Activated naive CD4-positive, alpha-beta T cell treated with anti-CD3 and anti-CD28 coated beads, Interleukin-2, amount 50 U/mL, for 72 hours (primary cell): ENCODE results near the gene MTMR12. TPM values are rescaled to one million over a fixed set of nuclear protein-coding genes. Genes with fewer than 3 reads are reported as not detected.
"Not testable (repeated sequence)": the region's sequence is repeated elsewhere in the genome, so short reads cannot be mapped to it uniquely, and the experiment has no call there.

Experiments used
- ATAC-seq, 2 donors: fragments of 150-1000 bp; cut with Tn5 transposase; 2 replicates each; pipeline ENCODE4 v1.10.0; 2021; ENCODE audit warnings: mild to moderate bottlenecking in 2 of 2, moderate library complexity in 2 of 2
- DNase-seq, 2 donors: peaks; one replicate each; pipeline ENCODE4 v3.0.0; 2021 to 2022; ENCODE audit warnings: low spot score in 2 of 2
- H3K27ac Mint-ChIP-seq, 2 donors: one replicate each; pipeline ENCODE4 v1.8.0; 2022; ENCODE audit warnings: mild to moderate bottlenecking in 2 of 2, mixed read lengths in 2 of 2
- H3K36me3 Mint-ChIP-seq, 2 donors: one replicate each; pipeline ENCODE4 v1.8.0; 2022; ENCODE audit warnings: mixed read lengths in 2 of 2
- H3K9me3 Mint-ChIP-seq, 2 donors: one replicate each; pipeline ENCODE4 v1.8.0; 2022; ENCODE audit warnings: mixed read lengths in 2 of 2
- total RNA-seq, 2 donors: library from RNA; stranded (reverse); gene quantifications; one replicate each; pipeline ENCODE4 v1.2.3, GENCODE V29; 2022

The MTMR12 gene
- total RNA-seq, 2 donors from 2014 or later: 13.3 to 24.8 TPM

- H3K27ac Mint-ChIP-seq, ATAC-seq, DNase-seq, H3K9me3 Mint-ChIP-seq: not testable (repeated sequence)
- H3K36me3 Mint-ChIP-seq: peaks cover 7 to 41% of the 10 kb centered on the region in 2 donors
These were observed 22.8 kb downstream of the MTMR12 start for GRCh38 chr5:32289986-32290385.

GRCh38 chr5:32288135-32288534 lies 24.6 kb downstream of the MTMR12 start:
- not testable (repeated sequence) for DNase-seq
- peaks cover 0 to 26% of the 10 kb centered on the region in 2 donors for H3K36me3 Mint-ChIP-seq

GRCh38 chr5:32287525-32287924 lies 25.2 kb downstream of the MTMR12 start:
- not testable (repeated sequence) for DNase-seq, ATAC-seq, H3K9me3 Mint-ChIP-seq, H3K27ac Mint-ChIP-seq
- H3K36me3 Mint-ChIP-seq: peaks cover 0 to 22% of the 10 kb centered on the region in 2 donors

More at GRCh38 chr5:32288135-32288534, 24.6 kb downstream of the MTMR12 start:
- not testable (repeated sequence) for H3K27ac Mint-ChIP-seq, ATAC-seq, H3K9me3 Mint-ChIP-seq

- Mint-ChIP-seq H3K36me3 (peaks cover 0 to 25% of the 10 kb centered on the region in 2 donors), H3K9me3 (peaks cover 0 to 3% of the 10 kb centered on the region in 2 donors), H3K27ac (peak overlapping the region; percentile 22 to 74)
- ATAC-seq (no peak), DNase-seq (no peak)
These were observed 27.1 kb downstream of the MTMR12 start for GRCh38 chr5:32285510-32286138.

GRCh38 chr5:32283539-32284377 lies 29.0 kb downstream of the MTMR12 start:
- peak; percentile 88 to 89 for ATAC-seq
- Mint-ChIP-seq H3K36me3 (peaks cover 0 to 28% of the 10 kb centered on the region in 2 donors), H3K27ac (peak overlapping the region in 1 of 2 donors; percentile 13), H3K9me3 (peaks cover 0 to 3% of the 10 kb centered on the region in 2 donors)
- peak in 1 of 2 donors; percentile 33 for DNase-seq

GRCh38 chr5:32283061-32283460 lies 29.7 kb downstream of the MTMR12 start:
- no peak for ATAC-seq
- Mint-ChIP-seq H3K36me3 (peaks cover 0 to 28% of the 10 kb centered on the region in 2 donors), H3K9me3 (peaks cover 0 to 3% of the 10 kb centered on the region in 2 donors), H3K27ac (peak overlapping the region in 1 of 2 donors; percentile 13)
- no peak for DNase-seq

- Mint-ChIP-seq H3K27ac (no peak overlapping the region), H3K36me3 (peaks cover 0 to 28% of the 10 kb centered on the region in 2 donors), H3K9me3 (peaks cover 0 to 3% of the 10 kb centered on the region in 2 donors)
- no peak for ATAC-seq
- DNase-seq: no peak
These were observed 30.1 kb downstream of the MTMR12 start for GRCh38 chr5:32282633-32283032.

- not testable (repeated sequence) for ATAC-seq, H3K9me3 Mint-ChIP-seq, DNase-seq
- H3K27ac Mint-ChIP-seq: peak overlapping the region in 1 of 2 donors; percentile 80
- peaks cover 0 to 28% of the 10 kb centered on the region in 2 donors for H3K36me3 Mint-ChIP-seq
These were observed 31.2 kb downstream of the MTMR12 start for GRCh38 chr5:32281378-32282133.

GRCh38 chr5:32280656-32281081 lies 32.1 kb downstream of the MTMR12 start:
- DNase-seq (peak in 1 of 2 donors; percentile 31), ATAC-seq (peak; percentile 72 to 85)
- peak overlapping the region; percentile 80 to 85 for H3K27ac Mint-ChIP-seq
- H3K36me3 Mint-ChIP-seq: peaks cover 0 to 26% of the 10 kb centered on the region in 2 donors
- peaks cover 0 to 3% of the 10 kb centered on the region in 2 donors for H3K9me3 Mint-ChIP-seq

- ATAC-seq: no peak
- peaks cover 0 to 22% of the 10 kb centered on the region in 2 donors for H3K36me3 Mint-ChIP-seq
- H3K9me3 Mint-ChIP-seq: peaks cover 0 to 3% of the 10 kb centered on the region in 2 donors
- no peak for DNase-seq
- H3K27ac Mint-ChIP-seq: no peak overlapping the region
These were observed 33.0 kb downstream of the MTMR12 start for GRCh38 chr5:32279786-32280185.

GRCh38 chr5:32279223-32279622 lies 33.5 kb downstream of the MTMR12 start:
- H3K9me3 Mint-ChIP-seq: peaks cover 0 to 3% of the 10 kb centered on the region in 2 donors
- DNase-seq: no peak
- no peak for ATAC-seq
- H3K36me3 Mint-ChIP-seq: peaks cover 0 to 22% of the 10 kb centered on the region in 2 donors
- no peak overlapping the region for H3K27ac Mint-ChIP-seq

- Mint-ChIP-seq H3K9me3 (peaks cover 0 to 3% of the 10 kb centered on the region in 2 donors), H3K27ac (no peak overlapping the region), H3K36me3 (peaks cover 0 to 22% of the 10 kb centered on the region in 2 donors)
- peak in 1 of 2 donors; percentile 53 for ATAC-seq
- DNase-seq: no peak
These were observed 34.3 kb downstream of the MTMR12 start for GRCh38 chr5:32278406-32278805.

GRCh38 chr5:32277798-32278197 lies 34.9 kb downstream of the MTMR12 start:
- ATAC-seq: peak in 1 of 2 donors; percentile 31
- H3K9me3 Mint-ChIP-seq: peaks cover 0 to 3% of the 10 kb centered on the region in 2 donors
- no peak for DNase-seq
- H3K36me3 Mint-ChIP-seq: peaks cover 0 to 22% of the 10 kb centered on the region in 2 donors
- peak overlapping the region in 1 of 2 donors; percentile 55 for H3K27ac Mint-ChIP-seq

- peaks cover 0 to 9% of the 10 kb centered on the region in 2 donors for H3K36me3 Mint-ChIP-seq
- DNase-seq: no peak
- peak overlapping the region in 1 of 2 donors; percentile 91 for H3K27ac Mint-ChIP-seq
- ATAC-seq: peak in 1 of 2 donors; percentile 34
- no peaks in the 10 kb centered on the region for H3K9me3 Mint-ChIP-seq
These were observed 36.4 kb downstream of the MTMR12 start for GRCh38 chr5:32276173-32276853.

GRCh38 chr5:32275396-32275741 lies 37.4 kb downstream of the MTMR12 start:
- ATAC-seq (no peak), DNase-seq (no peak)
- Mint-ChIP-seq H3K27ac (no peak overlapping the region), H3K36me3 (no peaks in the 10 kb centered on the region), H3K9me3 (no peaks in the 10 kb centered on the region)
